Endometrium (tissue), 2 donors: ENCODE data around the gene TGFBR3L.
"Not testable (repeated sequence)": the region's sequence is repeated elsewhere in the genome, so short reads cannot be mapped to it uniquely, and the experiment has no call there.

ENCODE experiments used
- FAIRE-seq: peaks from 2 replicates; lab custom pipeline; 2012; peaks lifted over from hg19 to GRCh38; lab: Jason Lieb, UNC
- donor health status: control.
- donor health status: control.

TGFBR3L gene

GRCh38 chr19:7959211-7959610, 44.6 kb downstream of the TGFBR3L start:
- FAIRE-seq: no peak

- not testable (repeated sequence) for FAIRE-seq
These were observed 46.5 kb downstream of the TGFBR3L start for GRCh38 chr19:7961082-7961481.

GRCh38 chr19:7961920-7962626, 47.4 kb downstream of the TGFBR3L start:
- peak; percentile 37 for FAIRE-seq

GRCh38 chr19:7962644-7963268, 48.1 kb downstream of the TGFBR3L start:
- no peak for FAIRE-seq

- FAIRE-seq: no peak
These were observed 48.9 kb downstream of the TGFBR3L start for GRCh38 chr19:7963566-7963965.

DNA sequence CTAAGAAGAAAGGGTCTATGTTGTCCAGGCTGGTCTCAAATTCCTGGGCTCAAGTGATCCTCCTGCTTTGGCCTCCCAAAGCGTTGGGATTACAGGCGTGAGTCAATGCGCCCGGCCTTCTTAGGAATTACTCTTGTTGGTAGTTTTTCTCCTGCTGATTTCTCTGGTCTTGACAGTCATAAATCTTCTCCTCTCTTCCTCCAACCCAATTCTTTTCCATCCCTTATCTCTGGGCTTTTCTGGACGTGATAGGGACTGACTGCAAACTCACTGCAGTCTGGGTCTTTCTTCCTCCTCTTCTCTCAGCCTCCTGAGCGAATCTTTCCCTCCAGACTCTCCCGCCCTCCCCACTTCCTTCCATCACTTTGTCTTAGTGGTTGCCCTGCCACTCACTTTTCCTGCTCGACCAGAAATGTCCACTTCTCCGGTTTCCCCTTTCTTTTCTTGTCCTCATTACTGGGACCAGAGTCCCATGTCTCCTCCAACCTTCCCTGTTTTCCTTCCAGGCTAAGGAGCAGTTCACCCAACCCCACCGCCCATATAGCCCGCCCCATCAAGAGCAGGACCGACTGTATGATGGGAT, 50.7 kb downstream of the TGFBR3L start:
- FAIRE-seq: no peak

GRCh38 chr19:7965921-7966665, 51.5 kb downstream of the TGFBR3L start:
- FAIRE-seq: no peak

- no peak for FAIRE-seq
These were observed 53.6 kb downstream of the TGFBR3L start for GRCh38 chr19:7968008-7968795.
